Hematopoietic multipotent progenitor cell treated with erythropoietin and hydrocortisone succinate and interleukin-3 and kit ligand, for 8 days (in vitro differentiated cells): ENCODE data around the gene CABLES2.
A peak's percentile ranks its signal among the peaks of the same experiment; 100 is the strongest.

Source experiments
- DNase-seq: peaks from one replicate; pipeline ENCODE4 v3.0.0-alpha.2; 2015

CABLES2 gene

DNA sequence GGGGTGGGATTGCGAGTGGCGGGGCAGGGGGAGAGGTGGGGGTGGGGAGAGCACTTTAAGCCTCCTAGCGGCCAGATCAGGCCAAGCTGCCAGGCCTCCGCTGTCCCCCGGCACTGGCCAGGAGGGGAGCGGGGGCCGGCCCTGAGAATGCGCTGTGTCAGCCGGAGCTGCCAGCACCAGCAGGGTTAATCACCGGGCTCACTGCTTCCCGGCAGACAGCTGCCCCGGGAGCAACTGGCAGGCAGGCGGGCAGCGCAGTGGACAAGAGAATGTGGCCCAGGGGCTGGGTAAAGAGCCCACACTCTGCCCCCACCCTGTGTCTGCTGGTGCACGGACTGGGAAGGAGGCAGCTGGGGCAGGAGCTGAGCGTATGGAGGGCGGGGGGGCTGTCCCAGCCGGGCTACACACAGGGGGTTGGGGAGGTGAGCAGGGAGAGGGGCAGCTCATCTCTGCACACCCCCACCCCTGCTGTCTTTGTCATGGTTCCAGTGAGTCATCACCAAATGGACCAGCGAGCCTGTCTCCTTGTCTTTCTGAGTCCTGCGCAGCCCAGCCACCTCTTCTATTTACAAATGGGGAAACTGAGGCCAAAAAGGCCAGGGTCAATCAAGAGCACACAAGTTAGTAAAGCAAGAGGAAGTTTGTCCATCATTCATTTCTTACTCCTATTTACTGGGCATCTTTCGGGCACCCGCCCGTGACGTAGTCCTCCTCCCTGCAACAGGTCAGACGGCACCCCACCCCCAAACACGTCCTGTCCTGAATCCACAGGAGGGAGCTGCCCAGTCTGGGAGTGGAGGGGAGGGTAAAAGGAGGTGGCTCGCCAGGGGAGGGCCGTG, 37.9 kb downstream of the CABLES2 start:
- DNase-seq = no peak

DNA sequence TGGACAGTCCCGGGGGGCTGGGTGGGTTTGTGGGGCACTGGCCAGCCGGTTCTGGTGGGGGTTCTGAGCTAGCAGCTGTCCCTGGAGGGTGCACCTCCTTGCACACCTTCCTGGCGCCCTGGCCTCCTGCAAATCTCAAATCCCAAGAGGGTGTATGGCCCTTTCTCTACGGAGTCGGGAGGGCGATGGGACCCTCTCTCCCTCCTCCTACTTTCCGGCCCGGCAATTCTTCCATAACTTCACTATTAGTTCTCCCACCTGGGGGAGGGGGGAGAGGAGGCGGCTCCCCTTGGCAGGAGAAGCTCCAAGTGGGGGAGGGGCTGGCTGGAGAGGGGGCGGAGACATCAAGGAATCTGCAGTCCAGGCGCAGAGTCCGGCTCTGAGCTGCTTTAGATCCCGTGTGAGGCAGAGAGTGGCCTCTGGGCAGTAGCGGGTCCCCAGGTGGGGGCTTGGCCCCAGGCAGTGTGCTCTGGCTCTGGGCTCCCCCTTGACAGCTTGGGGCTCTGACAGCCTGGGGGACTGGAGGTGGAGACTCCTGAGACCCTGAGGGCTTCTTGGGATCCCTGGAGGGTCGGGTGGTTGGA, 38.6 kb downstream of the CABLES2 start:
- DNase-seq = no peak

DNA sequence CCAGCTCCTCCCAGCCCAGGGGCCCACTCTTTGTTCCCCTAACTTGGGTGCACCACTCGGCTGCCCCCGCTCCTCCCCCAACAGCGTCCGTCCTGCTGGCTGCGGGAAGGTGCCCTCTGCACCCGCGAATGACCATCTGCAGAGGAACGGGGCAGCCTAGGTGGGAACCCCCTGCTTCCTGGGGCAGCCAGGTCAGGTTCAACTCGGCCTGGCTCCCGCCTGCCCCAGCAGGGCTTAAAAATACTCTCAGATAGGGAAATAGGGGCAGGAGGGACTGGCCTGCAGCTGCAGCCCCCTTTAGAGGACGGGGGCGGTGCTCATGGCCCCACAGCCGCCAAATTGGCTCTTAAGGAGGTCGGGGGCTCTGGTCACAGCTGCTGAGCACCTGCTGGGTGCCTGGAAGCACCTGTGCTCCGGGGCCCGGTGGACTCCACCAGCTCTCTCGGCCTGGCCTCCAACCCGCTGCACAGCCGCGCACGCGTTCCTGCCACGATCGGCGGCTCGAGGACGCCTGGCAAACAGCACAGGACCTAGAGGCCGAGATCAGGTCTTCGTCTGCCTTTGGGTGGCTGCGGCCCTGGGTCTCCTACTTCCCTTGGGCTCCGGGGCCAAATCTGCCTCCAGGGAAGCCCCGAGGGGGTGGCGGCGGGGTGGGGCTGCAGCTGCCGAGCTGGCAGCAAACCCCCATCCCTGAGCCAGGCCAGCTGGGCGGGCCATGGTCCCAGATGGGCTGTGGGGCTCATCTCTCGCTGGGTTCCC, 39.3 kb downstream of the CABLES2 start:
- DNase-seq = peak; percentile 38

DNA sequence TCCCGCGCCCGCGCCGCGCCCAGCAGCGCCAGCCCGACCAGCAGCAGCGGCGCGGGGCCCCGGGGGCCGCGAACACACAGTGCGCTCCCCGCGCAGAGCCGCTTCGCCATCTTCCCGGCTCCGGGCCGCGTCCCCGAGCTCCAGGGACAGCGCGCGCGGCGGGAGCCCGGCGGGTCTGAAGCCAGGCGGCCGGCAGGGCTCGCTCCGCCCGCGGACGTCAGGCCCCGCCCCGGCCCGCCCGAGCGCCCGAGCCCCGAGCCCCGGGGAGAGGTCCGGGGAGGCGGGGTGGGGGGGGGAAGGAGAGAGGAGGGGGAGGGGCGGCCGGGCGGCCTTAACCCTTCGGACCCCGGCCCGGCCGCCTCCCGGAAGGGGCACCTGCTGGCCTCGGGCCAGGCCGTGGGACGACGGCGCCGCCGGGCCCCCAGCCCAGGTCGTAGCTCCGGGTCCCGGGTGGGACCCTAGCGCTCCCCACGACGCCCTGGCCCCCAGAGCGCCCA, 39.9 kb downstream of the CABLES2 start, which contains the start of gene LAMA5:
Gene LAMA5, minus strand, starts transcription at position 177 of the 497 bp plus-strand sequence. Its CDS starts 67 bp downstream, at position 110.
- DNase-seq = peak; percentile 26

DNA sequence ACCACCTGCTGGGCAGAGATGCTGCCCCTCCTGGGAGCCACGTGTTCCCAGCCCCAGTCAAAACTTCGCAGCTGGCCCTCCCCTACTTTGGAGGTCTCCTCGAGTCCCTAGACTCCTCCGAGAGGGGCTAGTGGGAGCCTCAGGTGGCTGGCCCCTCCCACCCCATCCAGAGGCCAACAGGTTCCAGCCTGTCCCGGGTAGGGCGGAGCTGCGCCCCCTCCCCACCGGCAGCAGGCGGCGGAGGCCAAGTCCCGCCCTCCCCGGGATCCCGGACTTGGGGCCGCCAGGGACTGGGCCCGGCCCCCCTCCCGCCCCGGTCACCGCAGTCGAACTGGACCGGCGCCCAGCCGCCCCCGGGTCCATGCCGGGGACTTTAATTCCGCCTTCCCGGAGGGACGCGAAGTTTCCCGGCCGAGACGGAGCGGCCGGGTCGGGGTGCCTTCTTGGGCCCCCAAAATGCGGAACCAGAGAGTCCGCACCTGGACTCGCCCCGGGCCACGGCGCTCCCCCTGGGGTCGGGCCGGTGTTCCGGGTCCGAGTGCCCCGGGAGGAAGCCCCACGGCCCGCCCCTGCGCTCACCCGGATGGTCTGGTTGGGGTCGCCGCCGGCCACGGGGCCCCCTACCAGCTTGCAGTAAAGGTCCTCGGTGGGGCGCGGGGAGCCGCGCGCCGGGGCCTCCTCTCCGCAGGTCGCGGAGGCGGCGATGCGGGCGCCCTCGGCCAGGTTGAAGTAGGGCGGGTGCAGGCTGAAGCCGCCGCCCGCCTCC, 40.5 kb downstream of the CABLES2 start:
- no peak for DNase-seq

DNA sequence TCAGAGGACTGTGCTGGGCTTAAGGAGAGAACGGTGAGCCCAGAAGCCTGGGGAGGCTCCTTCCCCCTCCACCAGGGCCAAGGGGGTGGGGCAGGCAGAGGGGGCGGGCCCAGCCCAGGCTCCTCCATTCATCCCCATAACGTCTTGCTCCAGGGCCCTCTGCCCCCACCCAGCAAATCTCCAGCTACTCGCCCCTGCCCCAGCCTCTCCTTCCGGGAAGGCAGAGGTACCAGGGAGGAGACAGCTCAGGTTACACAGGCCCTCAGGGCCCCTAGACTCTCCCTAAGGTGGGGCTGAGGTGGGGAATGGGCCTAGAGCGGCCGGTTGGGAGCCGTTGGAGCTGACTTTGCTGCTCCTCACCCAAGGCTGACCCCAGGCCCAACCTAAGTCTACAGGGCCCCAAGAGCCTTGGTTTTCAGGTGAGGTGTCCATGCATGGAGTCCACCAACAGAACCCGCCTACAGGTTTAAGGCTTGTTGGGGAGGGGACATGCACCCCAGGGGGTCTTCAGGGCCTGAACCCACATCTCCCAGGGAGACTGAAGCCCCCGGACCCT, 41.2 kb downstream of the CABLES2 start:
- peak; percentile 42 for DNase-seq

DNA sequence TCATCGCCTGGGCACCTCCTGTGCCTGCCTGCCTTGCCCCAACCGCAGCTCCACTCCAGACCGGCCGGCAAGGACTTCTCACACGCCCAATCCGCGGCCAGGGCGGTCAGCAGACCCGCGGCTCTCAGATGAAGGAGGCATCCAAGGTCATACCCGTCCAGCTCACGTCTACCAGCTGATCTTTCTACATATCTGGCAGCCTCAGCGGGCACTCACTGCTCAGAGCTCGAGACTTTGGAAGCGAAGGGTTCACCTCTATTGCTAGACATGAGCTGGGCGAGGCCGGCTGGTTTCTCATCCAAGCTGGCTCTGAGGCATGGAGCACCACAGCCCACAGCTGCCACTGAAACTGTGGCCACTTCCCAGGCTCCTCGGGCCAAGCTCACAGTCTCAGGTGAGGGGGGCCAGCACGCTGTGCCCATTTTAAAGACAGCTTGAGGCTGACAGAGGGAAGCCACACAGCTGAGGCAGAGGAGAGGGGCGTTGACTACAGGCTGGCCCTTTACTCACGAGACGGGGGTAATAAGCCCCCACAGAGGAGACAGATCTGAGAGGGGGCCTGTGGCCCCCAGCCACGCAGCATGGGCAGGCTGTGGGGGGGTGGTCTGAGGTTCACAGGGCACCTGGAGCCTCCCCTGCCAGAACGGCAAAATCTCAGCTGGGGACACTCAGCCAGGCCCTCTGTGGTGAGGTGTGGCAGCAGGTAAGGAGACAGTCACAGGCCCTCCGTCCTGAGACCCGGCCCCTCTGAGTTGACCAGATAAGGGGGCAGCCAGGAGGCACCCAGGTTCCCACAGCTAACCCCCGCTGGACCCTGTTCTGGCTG, 42.0 kb downstream of the CABLES2 start:
- DNase-seq = no peak

DNA sequence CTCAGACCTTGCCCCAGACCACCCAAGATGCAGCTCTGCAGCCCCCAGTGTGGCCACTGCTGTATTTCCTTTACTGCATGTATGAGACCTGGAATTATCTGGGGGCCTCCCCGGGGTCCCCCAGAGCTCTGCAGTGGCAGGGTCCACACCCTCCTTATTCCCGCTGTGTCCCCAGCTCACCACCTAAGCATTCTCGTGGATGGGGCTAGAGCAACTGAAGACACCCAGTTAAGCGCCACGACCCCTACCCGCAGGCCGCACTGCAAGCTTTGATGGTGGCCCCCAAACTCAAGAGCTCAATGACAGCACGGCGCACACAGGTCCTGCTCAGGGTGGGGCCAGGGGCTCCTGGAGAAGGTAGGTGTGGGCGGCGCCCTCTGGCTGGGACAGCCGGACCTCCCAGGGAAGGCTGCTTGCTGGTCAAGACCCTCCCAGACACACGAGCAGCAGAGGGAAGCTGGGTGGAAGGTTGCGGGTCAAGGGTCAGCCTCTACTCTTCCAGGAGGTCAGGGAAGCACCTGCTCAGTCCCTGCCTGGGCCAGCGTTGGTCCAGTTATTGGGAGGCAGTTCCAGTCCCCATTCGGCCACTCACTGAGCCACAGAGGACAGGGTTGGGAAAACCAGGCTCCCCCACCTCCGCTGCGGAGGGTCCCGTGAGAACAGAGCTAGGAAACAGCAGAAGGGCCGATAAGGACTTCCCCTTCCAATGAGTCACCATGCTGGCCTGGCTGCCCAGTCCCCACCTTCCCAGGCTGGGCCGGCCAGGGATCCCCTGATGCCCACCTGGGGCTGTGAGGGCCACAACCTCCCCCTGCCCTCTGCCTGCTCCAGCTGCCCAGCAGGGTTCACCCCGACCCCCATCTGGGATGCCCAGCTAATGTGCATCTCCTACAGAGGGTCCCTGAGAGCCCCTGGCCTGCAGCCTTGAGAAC, 42.9 kb downstream of the CABLES2 start:
- no peak for DNase-seq

DNA sequence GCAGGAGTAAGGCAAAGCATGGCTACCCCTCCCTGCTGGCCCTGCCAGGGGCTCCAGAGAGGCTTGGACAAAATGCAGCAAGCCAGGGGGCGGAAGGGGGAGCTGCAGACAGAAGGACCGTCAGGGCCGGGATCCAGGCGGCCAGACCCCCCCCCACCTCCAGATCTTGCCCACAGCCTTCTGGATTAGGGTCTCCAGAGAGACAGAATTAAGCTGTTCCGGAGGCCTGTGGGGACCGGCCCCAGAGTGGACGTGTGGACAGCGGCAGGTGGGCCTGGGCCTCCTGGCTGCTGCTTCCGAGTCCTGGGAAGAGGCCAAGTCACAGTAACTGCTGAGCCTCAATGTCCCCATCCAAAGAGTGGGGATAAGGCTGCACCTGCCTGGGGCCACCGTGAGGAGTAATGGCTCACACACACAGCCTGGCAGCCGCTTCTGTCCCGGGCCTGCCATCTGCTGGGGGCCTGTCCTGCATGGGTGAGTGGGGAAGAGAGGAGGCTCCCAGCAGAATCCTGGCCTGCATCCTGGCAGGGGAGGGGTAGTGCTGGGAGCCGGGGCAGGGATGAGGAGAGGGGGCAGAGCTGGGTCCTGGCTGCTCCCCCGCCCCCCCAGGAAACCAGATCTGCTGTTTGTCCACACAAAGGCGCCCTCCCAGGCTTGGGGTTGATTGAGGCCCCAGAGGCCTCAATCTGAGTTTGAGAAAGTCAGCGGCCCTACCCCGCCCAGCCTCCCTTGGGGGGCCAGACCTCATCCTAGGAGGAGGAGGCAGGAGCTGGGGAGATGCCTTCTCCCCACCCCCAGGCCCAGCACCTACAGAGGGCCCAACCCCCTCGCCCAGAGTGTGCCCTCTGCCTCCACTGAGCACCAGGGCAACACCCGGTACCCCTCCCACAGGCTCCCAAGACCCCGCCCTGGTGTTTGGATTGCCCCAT, 43.8 kb downstream of the CABLES2 start:
- DNase-seq = no peak

DNA sequence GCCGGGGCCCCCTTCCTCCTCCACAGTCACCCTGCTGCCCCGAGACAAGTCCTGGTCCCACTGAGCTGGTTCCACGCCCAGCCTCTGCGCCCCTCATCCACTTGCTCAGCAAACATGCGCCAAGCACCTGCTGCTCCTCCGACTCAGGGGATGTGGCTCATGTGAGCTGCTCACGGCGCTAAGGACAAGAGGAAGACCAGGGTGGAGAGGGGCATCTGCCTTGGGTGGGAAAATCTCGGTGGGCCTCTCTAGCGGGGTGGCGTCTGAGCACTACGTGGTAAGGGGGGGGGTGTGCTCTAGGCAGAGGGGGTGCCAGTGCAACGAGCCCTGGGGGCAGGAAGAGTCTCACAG, 44.5 kb downstream of the CABLES2 start:
- no peak for DNase-seq

DNA sequence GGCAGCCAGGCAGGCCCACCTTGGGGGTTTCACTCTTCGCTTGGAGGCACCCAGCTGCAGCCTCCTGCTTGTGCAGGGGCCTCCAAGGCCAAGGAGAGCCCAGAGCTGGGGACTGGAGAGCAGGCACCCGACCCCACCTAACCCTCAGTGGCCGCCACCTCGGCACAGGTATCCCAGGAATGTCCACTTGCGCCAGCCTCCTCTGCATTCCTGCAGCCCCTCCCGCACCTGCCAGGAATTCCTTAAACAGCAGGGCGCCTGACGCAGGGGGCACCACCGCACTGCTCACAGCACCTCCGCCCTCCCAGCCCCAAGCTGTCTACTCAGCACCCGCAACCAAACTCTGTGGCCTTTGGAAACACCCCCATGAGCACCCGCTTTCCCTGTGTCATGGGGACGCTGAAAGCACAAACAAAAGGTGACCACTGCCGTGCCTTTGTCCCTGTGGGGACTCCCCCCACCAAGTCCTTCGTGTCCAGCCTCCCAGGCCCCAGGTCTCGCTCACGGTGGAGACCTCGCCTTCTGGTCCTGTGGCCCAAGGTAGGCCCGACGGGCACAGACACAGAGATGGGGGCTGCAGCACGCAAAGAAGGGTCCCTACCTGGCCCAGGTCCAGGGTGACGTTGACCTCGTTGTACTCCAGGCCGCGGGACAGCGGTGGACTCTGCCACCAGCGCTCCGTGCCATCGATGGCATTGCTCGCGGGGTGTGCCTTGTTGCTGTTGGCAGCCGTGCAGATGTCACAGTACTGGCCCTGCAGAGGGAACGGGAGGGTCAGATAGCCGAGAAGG, 45.1 kb downstream of the CABLES2 start:
- DNase-seq = no peak

DNA sequence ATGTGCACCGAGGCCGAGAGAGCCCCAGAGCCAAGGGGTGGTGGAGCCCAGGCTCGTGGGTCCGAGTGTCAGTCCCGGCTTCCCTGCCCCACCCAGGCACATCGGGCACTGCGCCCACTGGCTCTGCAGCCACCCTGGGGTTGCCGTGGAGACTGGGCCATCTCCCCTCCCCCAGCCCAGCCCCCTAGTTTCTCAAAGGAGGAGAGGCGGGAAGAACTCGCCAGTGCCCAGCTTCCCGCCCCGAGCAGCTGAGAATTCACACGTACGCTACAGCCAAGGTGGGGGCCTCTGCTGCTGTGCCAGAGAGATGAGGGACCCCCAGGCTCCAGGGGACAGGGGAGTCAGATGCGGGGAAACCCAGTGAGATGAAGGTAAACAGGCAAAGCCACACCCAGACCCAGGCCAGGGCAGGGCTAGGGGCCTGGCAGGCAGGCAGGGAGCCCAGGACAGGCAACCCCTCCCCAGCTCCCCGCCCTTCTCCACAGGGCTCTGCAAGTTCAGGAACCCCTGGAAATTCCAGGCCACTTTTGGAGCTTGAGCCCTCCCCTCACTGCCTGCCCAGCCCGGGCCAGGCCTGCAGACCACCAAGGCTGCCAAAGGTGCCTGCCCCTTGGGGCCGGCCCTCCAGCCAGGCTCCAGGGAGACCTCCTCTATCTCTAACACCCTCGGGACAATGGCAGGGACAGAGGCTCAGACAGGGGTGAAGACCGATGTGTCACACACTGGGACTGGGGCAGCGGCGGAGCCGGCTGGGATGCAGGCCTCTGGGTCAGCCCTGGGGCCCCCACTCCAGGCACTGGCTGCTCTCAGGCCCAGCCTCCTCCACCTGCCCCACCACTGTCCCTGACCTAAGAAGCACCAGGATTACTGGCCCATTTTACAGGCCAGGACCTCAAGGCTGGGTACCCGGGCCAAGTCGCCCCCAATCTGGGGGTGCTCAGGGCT, 46.0 kb downstream of the CABLES2 start:
- DNase-seq = no peak

DNA sequence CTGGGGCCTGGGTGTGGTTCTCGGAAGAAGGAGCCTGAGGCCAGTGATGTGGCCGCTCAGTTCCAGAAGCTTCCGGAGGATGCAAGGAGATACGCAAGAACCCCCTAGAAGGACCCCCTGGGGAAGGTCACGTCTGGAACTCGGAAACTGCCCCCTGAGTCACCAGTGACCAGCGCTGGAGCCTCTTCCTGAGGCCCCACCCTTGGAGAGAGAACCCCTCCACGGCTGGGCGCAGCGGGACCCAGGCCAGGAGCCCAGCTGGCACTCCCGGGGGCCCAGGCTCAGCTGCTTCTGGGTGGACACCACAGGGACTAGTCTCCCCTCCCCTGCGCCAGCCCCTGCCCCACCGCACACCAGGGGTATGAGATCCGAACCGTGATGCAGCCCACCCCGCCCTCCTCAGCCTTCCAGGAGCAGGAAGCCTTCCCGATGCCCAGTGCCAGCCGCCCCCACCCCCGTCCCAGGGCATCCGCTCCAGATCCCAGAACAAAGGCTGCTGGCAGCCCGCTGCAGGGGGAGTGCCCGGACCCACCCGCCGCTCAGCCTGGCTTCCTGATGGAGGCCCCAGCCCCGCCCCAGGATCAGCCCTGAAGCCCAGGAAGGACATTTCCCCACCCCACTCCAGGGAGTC, 47.5 kb downstream of the CABLES2 start:
- no peak for DNase-seq

DNA sequence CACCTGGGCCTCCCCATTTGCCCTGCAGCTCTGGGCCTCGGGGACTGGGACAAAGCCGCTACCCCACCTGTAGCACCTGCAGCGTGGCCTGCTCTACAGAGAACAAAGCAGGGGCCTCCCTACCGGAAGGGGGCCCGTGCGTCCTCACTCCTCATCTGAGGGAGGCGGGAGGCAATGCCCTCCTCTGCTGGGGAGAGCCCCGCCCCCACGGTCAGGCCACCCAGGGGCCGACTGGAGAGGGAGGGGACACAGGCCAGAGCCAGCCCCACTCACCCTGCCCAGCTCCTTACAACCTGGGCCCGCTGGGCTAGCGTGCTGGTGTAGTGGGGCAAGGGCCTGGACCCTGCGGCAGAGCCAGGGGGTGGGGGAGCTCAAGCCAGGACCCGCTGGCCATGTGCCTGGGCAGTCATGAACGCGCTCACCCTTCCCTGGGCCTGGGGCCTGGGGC, 48.0 kb downstream of the CABLES2 start:
- DNase-seq = no peak

DNA sequence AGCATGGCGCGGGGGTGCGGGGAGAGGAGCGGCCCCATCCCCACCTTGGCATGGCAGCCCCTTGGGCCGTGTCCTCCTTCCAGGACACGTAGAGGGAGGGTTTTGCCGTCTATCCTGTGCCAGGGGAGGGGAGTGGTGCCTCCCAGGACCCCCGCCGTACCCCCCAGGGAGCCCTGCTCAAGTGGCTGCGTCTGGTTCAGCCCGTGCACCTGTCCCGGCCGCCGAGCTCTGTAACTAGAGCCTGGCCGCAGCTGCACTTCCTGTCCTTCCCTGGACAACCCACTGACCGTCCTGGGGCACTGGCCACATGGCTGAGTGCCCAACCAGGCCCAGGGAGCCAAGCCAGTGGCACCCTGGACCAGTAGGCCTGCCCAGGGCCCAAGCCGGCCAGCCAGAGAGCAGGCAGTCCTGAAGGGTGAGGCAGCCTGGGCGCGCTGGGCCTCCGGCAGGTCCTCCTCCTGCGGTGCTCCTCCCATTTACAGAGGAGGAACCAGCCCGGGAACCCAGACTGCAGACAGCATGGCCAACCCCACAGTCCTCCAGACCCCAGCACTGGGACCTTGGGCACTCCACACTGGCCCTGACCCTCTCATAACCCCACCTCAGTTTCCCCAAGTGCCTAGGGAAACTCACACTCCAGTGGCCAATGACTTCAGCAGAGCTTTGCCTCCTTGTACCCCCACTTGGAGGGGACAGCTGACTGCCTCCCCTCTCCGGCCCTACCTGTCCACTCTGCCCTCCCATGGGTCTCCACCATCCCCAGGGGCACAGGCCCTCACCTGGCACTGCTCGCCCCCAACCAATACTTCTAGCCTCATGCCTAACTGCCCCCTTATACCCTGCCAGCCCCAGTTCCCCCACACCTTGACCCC, 48.7 kb downstream of the CABLES2 start:
- peak; percentile 55 for DNase-seq

DNA sequence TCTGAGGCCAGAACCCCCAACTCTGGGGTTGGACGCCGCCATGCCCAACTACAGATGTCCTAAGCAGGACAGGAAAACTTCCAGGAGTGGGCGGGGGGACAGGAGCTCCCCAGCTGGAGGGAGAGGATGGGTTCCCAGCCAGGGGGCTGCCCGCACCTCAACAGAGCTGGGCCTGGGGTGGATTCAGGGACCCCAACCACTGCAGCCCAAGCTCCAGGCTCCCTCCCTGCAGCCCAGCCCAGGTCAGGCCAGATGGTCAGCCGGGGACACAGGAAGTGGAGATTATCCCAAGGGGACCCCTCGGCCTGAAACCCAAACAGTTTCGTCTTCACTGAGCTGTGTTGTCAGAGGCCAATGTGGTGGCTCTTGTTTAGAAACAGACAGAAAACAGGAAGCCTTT, 49.4 kb downstream of the CABLES2 start:
- DNase-seq = no peak
